Brain microvascular endothelial cell (primary cell): ENCODE results near the gene CAPN12.

Experiments
- DNase-seq: peaks from one replicate; pipeline ENCODE4 v3.0.0-alpha.2; 2020
- H3K27ac ChIP-seq: fragments of 250-450 bp; sonication (Bioruptor Pico); 2 replicates; pipeline ENCODE4 v1.5.1; 2020; ENCODE audit warnings: mild to moderate bottlenecking, moderate library complexity
- H3K27me3 ChIP-seq: fragments of 250-450 bp; sonication (Bioruptor Pico); replicated peaks from 2 replicates; pipeline ENCODE4 v1.5.1; 2020; ENCODE audit warnings: mild to moderate bottlenecking
- H3K36me3 ChIP-seq: fragments of 250-450 bp; sonication (Bioruptor Pico); replicated peaks from 2 replicates; pipeline ENCODE4 v1.5.1; 2020; ENCODE audit warnings: mild to moderate bottlenecking
- H3K4me3 ChIP-seq: 2 replicates; pipeline ENCODE4 v1.5.1; 2011; ENCODE audit warnings: low read depth, mild to moderate bottlenecking, control low read depth, low read length, moderate library complexity
- CTCF ChIP-seq: IDR thresholded peaks from 2 replicates; pipeline ENCODE4 v1.5.1; 2011; ENCODE audit warnings: low read depth, mild to moderate bottlenecking, moderate library complexity, low read length, control low read depth, inconsistent platforms; ENCODE audit errors: missing control alignments
- in situ Hi-C: cut with HindIII; loops from 2 replicates; pipeline ENCODE4 v1.10.0; 2017; ENCODE audit warnings: low sequenced_read_pairs, low pct_ligation_motif_present

CAPN12 gene

GRCh38 chr19:38742296-38742695 is 2.0 kb downstream of the CAPN12 start:
- no peak overlapping the region for H3K4me3 ChIP-seq
- H3K27me3 ChIP-seq, result no peaks in the 10 kb centered on the region
- no peak overlapping the region for H3K27ac ChIP-seq
- in situ Hi-C loops, result no loop called here
- no peaks in the 10 kb centered on the region for H3K36me3 ChIP-seq
- no peak for DNase-seq
- TF ChIP-seq CTCF, result no peak

- in situ Hi-C loops, result no loop called here
- no peak for DNase-seq
- TF ChIP-seq CTCF, result no peak
These were observed 2.6 kb downstream of the CAPN12 start for GRCh38 chr19:38741670-38742069.

GRCh38 chr19:38740932-38741331 is 3.3 kb downstream of the CAPN12 start:
- TF ChIP-seq CTCF, result no peak
- no peaks in the 10 kb centered on the region for H3K27me3 ChIP-seq
- H3K27ac ChIP-seq, result no peak overlapping the region
- no peak overlapping the region for H3K4me3 ChIP-seq
- in situ Hi-C loops, result no loop called here
- DNase-seq, result no peak
- H3K36me3 ChIP-seq, result no peaks in the 10 kb centered on the region

More at GRCh38 chr19:38741670-38742069, 2.6 kb downstream of the CAPN12 start:
- Histone ChIP-seq H3K27ac (no peak overlapping the region), H3K36me3 (no peaks in the 10 kb centered on the region), H3K4me3 (no peak overlapping the region), H3K27me3 (no peaks in the 10 kb centered on the region)

- no peak for TF ChIP-seq CTCF
- in situ Hi-C loops, result no loop called here
These were observed 4.0 kb downstream of the CAPN12 start for GRCh38 chr19:38740257-38740592.

GRCh38 chr19:38739440-38740256 is 4.6 kb downstream of the CAPN12 start:
- H3K36me3 ChIP-seq, result no peaks in the 10 kb centered on the region
- no peaks in the 10 kb centered on the region for H3K27me3 ChIP-seq
- no peak overlapping the region for H3K27ac ChIP-seq
- no peak overlapping the region for H3K4me3 ChIP-seq
- DNase-seq, result no peak
- no peak for TF ChIP-seq CTCF
- in situ Hi-C loops, result no loop called here

More at GRCh38 chr19:38740257-38740592, 4.0 kb downstream of the CAPN12 start:
- no peak for DNase-seq
- H3K4me3 ChIP-seq, result no peak overlapping the region
- H3K27me3 ChIP-seq, result no peaks in the 10 kb centered on the region
- no peak overlapping the region for H3K27ac ChIP-seq
- no peaks in the 10 kb centered on the region for H3K36me3 ChIP-seq
